ENCODE results near the gene NOL11. TPM values are rescaled to one million over a fixed set of nuclear protein-coding genes. Genes with fewer than 3 reads are reported as not detected.

The NOL11 gene
- total RNA-seq, 1 donor from 2014 or later = 35.4 TPM

GRCh38 chr17:67678414-67678813 is 39.3 kb upstream of the NOL11 start:
- Histone ChIP-seq H3K4me1 (no peaks in the 10 kb centered on the region), H3K9me3 (no peaks in the 10 kb centered on the region), H3K27me3 (no peaks in the 10 kb centered on the region), H3K36me3 (no peaks in the 10 kb centered on the region), H3K27ac (no peak overlapping the region), H3K4me3 (no peak overlapping the region)
- intact Hi-C loops (cut with DNase I) = no loop called here
- TF ChIP-seq POLR2AphosphoS5 (IDR thresholded peaks at IDR 0.05; ENCODE audit: insufficient read depth in 1 of 2, low read depth in 1 of 2) (no peak), POLR2A (IDR thresholded peaks at IDR 0.05) (no peak), CTCF (IDR thresholded peaks at IDR 0.05) (no peak)
- DNase-seq (ENCODE audit: extremely low spot score in 2 of 2) = no peak

GRCh38 chr17:67679225-67679624 is 38.5 kb upstream of the NOL11 start:
- no peak for DNase-seq (ENCODE audit: extremely low spot score in 2 of 2)
- Histone ChIP-seq H3K36me3 (no peaks in the 10 kb centered on the region), H3K27me3 (no peaks in the 10 kb centered on the region), H3K4me3 (no peak overlapping the region), H3K4me1 (no peaks in the 10 kb centered on the region), H3K9me3 (no peaks in the 10 kb centered on the region), H3K27ac (no peak overlapping the region)
- TF ChIP-seq CTCF (IDR thresholded peaks at IDR 0.05) (no peak), POLR2A (IDR thresholded peaks at IDR 0.05) (no peak), POLR2AphosphoS5 (IDR thresholded peaks at IDR 0.05; ENCODE audit: insufficient read depth in 1 of 2, low read depth in 1 of 2) (no peak)
- intact Hi-C loops (cut with DNase I) = no loop called here

GRCh38 chr17:67679721-67680120 is 38.0 kb upstream of the NOL11 start:
- Histone ChIP-seq H3K36me3 (no peaks in the 10 kb centered on the region), H3K27me3 (no peaks in the 10 kb centered on the region), H3K27ac (no peak overlapping the region), H3K9me3 (no peaks in the 10 kb centered on the region), H3K4me3 (no peak overlapping the region), H3K4me1 (no peaks in the 10 kb centered on the region)
- TF ChIP-seq POLR2A (IDR thresholded peaks at IDR 0.05) (no peak), POLR2AphosphoS5 (IDR thresholded peaks at IDR 0.05; ENCODE audit: insufficient read depth in 1 of 2, low read depth in 1 of 2) (no peak), CTCF (IDR thresholded peaks at IDR 0.05) (no peak)
- no peak for DNase-seq (ENCODE audit: extremely low spot score in 2 of 2)
- intact Hi-C loops (cut with DNase I) = no loop called here

GRCh38 chr17:67680445-67681224 is 37.1 kb upstream of the NOL11 start:
- H3K4me1 ChIP-seq = no peaks in the 10 kb centered on the region
- DNase-seq (ENCODE audit: extremely low spot score in 2 of 2) = no peak
- TF ChIP-seq CTCF (IDR thresholded peaks at IDR 0.05) (no peak), POLR2A (IDR thresholded peaks at IDR 0.05) (no peak), POLR2AphosphoS5 (IDR thresholded peaks at IDR 0.05; ENCODE audit: insufficient read depth in 1 of 2, low read depth in 1 of 2) (no peak)
- intact Hi-C loops (cut with DNase I) = no loop called here
- H3K27me3 ChIP-seq = no peaks in the 10 kb centered on the region
- no peak overlapping the region for H3K4me3 ChIP-seq
- no peaks in the 10 kb centered on the region for H3K36me3 ChIP-seq
- no peaks in the 10 kb centered on the region for H3K9me3 ChIP-seq
- no peak overlapping the region for H3K27ac ChIP-seq

- Histone ChIP-seq H3K27me3 (no peaks in the 10 kb centered on the region), H3K4me3 (no peak overlapping the region), H3K9me3 (no peaks in the 10 kb centered on the region), H3K4me1 (no peaks in the 10 kb centered on the region), H3K27ac (no peak overlapping the region), H3K36me3 (no peaks in the 10 kb centered on the region)
- intact Hi-C loops (cut with DNase I) = no loop called here
- no peak for TF ChIP-seq POLR2A (IDR thresholded peaks at IDR 0.05)
- TF ChIP-seq POLR2AphosphoS5 (IDR thresholded peaks at IDR 0.05; ENCODE audit: insufficient read depth in 1 of 2, low read depth in 1 of 2) = no peak
- no peak for TF ChIP-seq CTCF (IDR thresholded peaks at IDR 0.05)
- no peak for DNase-seq (ENCODE audit: extremely low spot score in 2 of 2)
Measured at GRCh38 chr17:67682196-67682595, 35.5 kb upstream of the NOL11 start.

Measured in vagina (tissue), 2 donors.